Activated T-cell treated with anti-CD3 and anti-CD28 coated beads for 1 hour (primary cell): ENCODE measurements around the gene F2.
"Not testable (repeated sequence)": the region's sequence is repeated elsewhere in the genome, so short reads cannot be mapped to it uniquely, and the experiment has no call there.

Experiments
- DNase-seq: peaks from one replicate; pipeline ENCODE4 v3.0.0-alpha.2; 2020; ENCODE audit warnings: low read depth

Gene F2

GRCh38 chr11:46686886-46687795 is 31.9 kb upstream of the F2 start:
- DNase-seq = no peak

GRCh38 chr11:46690702-46691101 is 28.3 kb upstream of the F2 start:
- DNase-seq = no peak

DNA sequence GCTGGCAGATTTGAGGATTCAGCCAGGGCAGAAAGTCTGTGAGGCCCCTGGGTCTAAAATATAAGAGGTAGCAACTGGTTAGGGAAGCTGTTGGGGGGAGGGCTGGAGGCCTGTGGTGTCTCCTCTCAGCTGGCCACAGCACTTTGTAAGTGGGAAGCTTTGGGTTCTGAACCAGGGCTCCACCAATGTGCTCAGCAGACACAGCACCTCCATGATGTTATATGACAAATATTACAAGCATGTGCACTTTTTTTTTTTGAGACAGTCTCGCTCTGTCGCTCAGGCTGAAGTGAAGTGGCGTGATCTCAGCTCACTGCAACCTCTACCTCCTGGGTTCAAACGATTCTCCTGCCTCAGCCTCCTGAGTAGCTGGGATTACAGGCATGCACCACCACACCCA is 26.6 kb upstream of the F2 start:
- DNase-seq = no peak

DNA sequence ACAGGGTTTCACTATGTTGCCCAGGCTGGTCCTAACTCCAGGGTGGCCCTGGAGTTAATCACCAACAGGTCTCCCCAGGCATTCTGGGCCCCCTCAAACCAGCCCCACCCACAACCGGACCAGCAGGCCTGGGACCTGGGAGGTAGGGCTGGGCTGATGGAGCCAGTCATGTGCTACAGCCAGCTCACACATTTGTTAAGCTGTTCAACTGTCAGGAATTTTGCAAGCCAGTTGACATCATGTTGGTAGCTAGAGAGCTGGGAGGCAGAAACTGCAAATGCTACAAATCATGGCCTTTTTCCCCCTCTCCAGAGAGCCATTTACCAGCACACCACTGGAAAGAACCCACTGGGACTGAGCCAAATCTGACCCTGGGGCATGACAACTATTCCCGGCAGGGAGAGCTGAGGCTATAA is 25.4 kb upstream of the F2 start:
- no peak for DNase-seq

- no peak for DNase-seq
Observed at GRCh38 chr11:46694072-46694471, 24.9 kb upstream of the F2 start.

- DNase-seq = no peak
Observed at GRCh38 chr11:46694607-46695006, 24.4 kb upstream of the F2 start.

DNA sequence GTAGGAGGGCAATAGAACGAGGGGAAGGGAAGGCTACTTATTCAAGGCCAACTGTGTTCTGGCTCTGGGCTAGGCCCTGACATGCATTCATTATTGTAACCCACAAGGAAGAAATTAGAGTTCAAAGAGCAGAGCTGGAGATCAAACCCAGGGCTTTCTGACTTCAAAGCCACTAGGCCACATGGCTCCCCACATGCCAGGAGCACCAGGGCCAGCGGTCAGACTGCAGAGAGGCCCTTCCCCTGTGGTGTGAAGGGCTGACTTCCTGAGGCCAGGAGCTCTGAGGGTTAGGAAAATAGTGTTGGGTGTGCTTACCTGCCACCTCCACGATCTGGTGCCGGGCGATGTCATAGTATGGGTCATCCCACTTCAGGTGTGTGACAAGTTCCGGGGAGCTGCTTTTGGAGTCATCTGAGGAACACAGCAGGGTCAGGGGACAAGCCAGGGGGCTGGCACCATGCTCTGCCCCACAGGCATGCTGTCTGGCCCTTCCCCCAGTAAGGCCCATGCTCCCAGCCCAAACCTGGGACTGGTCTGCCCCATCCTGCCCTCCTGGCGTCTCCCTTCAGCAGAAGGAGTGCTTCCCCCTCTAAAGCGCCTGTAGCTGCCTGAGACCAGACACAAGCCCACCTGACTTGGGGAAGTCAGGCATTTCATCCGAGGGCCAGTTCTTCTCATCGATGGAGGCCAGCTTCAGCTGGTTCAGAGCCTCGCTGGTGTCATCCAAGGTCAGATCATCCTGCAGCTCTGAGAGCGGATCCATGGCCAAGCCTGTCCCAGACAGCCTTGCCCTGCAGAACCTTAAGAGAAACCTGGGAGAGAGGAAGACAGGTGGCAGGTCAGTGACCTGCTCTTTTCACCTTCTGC is 23.4 kb upstream of the F2 start:
- no peak for DNase-seq

DNA sequence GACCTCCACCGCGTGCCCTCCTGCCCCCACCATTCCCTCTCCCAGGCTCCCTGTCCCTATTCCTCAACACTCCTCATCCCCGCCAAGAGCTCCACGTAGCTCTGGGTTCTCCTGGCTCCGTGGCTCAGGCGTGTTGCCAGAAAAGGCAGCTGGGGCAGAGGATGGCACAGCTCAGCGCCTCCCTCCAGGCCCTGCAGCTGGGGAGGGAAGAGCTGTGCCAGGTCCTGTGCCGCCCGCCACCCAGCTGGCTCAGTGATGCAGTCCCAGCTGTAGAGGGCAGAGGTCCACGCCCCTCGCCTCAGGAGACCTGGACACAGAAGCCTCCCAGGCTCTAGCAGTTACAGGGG is 22.8 kb upstream of the F2 start:
- no peak for DNase-seq

GRCh38 chr11:46697303-46697702 is 21.7 kb upstream of the F2 start:
- DNase-seq = no peak

DNA sequence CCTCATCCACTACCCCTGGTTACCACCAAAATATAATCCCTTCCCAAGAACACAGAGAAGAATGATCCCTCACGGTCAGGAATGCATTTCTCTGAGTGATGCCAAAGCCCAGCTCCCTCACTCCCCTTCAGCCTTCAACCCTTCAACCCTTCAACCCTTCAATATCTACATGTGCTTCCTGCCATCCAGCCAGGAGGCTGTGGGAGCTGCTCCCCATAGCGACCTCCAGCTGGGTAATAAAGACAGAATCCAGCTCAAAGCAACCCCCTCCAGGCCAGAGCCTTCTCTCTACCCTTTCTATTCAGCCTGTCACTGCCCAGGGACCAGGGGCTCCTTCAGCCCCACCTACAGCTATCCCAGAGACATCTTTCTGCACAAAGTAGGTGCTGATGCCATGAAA is 21.3 kb upstream of the F2 start:
- DNase-seq = no peak

- no peak for DNase-seq
Observed at GRCh38 chr11:46698597-46698996, 20.4 kb upstream of the F2 start.

- peak; percentile 99 for DNase-seq
Observed at GRCh38 chr11:46700241-46701077, 18.6 kb upstream of the F2 start, which contains the start of the genes ARHGAP1 and ZNF408. TSS of gene ARHGAP1 (minus strand) at chr11:46700619. CDS start at chr11:46696107, 4,512 bp downstream. TSS of gene ZNF408 (plus strand) at chr11:46701031. CDS start at chr11:46701048, 17 bp downstream.

- DNase-seq = no peak
Observed at GRCh38 chr11:46701078-46701654, 17.8 kb upstream of the F2 start.

DNA sequence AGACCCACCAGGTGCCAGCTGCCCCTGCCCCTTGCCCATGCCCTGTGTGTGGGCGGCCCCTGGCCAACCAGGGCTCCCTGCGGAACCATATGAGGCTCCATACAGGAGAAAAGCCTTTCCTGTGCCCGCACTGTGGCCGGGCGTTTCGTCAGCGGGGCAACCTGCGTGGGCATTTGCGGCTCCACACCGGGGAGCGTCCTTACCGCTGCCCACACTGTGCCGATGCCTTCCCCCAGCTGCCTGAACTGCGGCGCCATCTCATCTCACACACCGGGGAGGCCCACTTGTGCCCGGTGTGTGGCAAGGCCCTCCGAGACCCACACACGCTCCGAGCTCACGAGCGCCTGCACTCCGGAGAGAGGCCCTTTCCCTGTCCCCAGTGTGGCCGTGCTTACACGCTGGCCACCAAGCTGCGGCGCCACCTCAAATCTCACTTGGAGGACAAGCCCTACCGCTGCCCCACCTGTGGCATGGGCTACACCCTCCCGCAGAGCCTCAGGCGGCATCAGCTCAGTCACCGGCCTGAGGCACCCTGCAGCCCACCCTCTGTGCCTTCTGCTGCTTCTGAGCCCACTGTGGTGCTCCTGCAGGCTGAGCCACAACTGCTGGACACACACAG is 13.8 kb upstream of the F2 start:
- no peak for DNase-seq

DNA sequence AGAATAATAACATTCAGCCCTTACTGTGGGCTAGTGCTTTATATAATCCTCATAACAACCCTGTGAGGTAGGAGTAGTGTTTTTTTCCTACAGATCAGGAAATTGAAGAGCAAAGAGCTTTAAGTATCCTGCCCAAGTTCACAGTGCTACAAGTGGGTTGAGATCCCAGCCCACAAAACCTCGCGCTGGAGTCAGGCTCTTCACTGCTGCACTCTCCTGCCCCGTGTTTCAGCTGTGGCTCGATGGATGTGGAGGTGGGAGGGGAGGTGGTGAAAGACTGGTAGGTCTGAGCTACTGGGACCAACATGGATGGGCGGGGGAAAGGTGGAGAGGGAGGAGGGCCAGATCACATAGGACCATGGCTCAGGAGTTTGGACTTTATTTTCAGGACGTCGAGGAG is 12.1 kb upstream of the F2 start:
- DNase-seq = no peak

DNA sequence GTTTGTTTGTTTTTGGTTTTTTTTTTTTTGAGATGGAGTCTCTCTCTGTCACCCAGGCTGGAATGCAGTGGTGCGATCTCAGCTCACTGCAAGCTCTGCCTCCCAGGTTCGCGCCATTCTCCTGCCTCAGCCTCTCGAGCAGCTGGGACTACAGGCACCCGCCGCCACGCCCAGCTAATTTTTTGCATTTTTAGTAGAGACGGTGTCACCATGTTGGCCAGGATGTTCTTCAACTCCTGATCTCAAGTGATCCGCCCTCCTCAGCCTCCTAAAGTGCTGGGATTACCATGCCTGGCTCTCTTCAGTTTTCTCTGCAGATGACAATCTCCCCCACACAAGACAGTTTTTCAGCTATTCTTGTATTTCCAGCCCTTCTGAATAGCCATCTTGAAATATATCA is 9.7 kb upstream of the F2 start:
- DNase-seq = not testable (repeated sequence)

DNA sequence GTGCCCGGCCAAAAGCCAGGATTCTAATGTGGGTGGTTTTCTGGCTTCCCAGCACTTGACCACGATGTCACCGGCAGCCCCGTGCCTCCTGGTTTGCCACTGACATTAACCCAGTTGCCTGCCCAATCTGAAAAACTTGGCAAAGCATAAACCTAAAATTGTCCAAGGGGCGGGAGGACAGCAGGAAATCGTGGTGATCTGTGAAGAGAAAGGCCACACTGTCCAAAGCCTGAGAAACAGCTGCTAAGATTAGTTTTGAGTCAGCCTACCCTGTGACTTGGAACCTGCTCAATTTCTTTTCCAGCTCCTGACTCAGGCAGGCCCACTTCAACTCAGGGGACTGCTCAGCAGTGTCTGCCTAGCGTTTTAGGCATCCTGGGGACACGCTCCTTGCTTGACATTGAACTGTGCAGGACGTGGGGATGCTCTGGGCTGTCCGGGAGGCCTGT is 8.2 kb upstream of the F2 start:
- no peak for DNase-seq

GRCh38 chr11:46711303-46711702 is 7.7 kb upstream of the F2 start:
- DNase-seq = no peak

GRCh38 chr11:46712874-46713576 is 6.0 kb upstream of the F2 start:
- DNase-seq = no peak

- not testable (repeated sequence) for DNase-seq
Observed at GRCh38 chr11:46717825-46718154, 1.2 kb upstream of the F2 start.
